ENCODE measurements around the gene CASZ1.

Gene CASZ1

DNA sequence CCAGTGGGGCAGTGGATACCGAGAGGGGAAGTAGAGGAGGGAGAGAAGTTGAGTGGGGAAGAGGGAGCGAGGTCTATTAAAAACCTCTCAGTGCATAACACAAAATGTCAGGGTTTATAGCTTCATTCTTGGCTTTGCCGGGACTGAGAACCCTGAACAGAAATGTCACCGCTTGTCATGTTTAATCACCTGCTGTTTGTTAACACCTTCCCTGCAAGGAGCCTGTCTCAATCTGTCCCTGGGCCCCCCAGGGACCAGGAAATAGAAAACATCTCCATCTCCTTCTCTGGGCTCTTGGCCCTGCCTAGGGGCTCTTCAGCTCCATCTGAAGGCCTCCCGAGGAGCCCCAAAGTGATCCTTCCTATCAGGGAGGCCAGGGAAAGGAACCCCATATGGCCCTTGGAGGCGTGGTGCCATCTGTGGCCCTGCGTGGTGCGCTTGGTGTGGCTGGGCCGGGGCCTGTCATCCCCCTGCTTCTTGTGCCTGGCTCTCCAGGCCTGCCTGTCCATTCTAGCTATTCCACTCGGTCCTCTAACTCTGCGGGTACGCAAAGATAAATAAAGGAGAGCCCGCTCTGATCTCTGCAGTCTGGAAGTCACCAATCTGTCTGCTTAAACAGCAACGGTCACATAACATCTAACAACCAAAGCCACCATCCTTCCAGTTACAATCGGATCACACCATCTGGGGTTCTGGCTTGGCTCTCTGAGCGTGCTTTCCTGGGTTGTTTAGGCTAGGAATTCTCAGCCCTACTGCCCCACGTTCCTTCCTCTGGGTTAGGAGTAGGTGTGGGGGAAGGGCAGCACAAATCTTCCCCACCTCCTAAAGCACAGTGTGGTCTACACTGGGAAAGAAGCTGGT lies 113.8 kb downstream of the CASZ1 start:
- peak overlapping the region in 3 of 21 experiments; percentile 11 to 37 (median 20) for H3K27ac ChIP-seq
- no peak overlapping the region for H3K4me3 ChIP-seq

DNA sequence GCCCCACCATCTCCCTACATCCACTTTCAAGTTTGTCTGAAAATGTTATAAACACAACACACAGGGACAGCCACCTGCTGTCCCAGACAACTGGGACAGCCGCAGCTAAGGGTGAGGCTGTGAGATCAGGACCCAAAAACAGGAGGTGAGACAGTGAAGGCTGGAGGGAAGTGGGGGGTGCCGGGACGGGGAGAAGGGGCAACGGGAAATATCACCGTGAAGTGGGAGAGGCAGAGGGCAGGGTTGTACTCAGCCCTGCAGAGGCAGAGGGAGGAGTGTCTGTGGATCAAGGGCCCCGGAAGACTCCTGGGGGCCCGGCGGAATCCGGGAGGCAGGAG lies 114.4 kb downstream of the CASZ1 start:
- Histone ChIP-seq H3K4me3 (no peak overlapping the region), H3K27ac (peak overlapping the region in 2 of 21 experiments; percentile 20 to 37)

DNA sequence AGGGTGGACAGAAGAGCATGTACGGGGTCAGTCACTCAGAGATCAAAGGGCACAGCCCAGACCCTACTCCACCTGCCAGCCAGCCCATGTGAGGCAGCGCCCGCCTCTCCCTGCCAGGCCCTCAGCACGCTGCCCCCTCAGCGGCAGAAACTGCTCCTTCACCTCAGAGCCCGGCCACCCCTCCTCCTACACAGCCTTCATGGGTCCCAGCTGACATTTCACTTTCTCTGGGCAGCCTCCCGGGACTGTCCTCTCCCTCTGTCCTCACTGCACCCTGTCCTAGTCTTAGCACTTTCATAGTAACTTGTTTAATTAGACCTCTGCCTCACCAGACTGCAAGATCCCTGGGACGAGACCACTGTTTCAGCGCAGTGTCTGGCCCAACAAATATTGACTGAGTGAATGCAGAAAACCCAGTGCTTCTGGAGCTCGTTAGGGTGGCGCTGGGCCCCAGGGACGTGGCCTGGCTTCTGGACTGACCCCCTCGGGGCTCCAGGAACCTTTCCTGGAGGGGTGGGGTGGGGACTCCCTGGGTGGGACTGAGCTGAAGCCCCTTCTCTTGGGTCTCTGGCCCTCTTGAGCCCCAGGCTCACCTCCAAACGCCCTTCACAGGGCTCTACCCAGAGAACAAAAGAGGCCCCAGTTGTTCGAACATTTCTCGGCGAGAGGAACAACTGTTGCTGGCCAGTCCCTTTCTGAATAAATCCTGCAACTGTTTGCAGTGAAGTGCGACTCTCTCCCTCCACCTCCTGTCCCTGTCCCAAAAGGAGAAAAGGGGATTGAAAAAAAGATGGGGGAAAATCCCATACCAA lies 114.9 kb downstream of the CASZ1 start:
- Histone ChIP-seq H3K4me3 (no peak overlapping the region), H3K27ac (peak overlapping the region in 4 of 21 experiments; percentile 10 to 55 (median 28))

DNA sequence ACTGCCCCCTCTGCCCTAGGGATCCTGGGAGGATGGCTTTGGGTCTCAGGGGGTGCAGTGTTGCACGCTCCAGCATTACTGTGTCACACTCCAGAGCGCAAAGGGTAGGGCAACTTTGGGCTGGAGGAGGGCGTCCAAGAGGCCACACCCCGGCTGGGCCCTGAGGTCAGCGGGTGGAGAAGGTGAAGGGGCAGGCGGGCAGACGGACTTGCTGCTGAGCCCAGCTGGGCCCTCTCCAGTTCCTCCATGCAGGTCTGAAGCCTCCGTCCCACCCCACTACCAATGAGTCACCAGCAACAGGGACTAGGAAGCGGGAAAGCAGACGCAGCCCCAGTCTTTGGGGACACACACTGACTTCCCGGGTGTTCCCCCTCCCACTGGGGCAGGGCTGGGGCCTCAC lies 116.0 kb downstream of the CASZ1 start:
- peak overlapping the region in 1 of 21 experiments; percentile 27 for H3K27ac ChIP-seq
- no peak overlapping the region for H3K4me3 ChIP-seq

DNA sequence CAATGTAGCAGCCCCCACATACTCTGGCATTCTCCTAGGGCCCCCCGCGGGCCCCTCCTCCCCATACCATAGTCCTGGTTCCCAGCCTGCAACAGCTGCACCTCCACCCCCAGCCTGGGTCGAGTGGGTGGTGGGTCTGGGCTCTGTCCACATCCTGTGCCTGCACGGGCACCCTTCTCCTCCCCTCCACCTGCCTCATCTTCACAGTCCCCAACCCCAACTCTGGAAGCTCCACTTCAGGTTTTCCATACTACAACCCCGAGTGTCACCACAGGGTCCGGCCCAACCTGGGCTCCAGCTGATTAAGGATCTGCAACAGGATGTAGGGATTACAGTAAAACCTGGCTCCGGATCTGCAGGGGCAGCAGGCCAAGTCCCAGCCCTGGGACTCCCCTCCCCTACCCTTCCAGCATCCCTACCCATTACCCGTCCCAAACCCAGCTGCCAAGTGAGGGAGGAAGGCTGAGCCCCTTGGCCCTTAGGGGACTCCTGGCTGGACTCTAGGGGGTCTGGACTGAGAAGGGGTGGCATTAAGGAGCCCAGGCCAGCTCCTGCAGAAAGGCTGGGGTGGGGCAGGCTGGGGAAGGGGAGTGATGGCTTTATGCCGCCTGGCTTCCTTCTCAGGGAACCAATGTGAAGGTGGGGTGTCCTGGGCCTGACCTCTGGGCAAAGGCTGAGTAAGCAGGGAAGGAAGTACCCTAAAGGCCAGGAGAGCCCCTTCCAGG lies 116.8 kb downstream of the CASZ1 start:
- peak overlapping the region in 4 of 21 experiments; percentile 2 to 35 (median 28) for H3K27ac ChIP-seq
- no peak overlapping the region for H3K4me3 ChIP-seq

DNA sequence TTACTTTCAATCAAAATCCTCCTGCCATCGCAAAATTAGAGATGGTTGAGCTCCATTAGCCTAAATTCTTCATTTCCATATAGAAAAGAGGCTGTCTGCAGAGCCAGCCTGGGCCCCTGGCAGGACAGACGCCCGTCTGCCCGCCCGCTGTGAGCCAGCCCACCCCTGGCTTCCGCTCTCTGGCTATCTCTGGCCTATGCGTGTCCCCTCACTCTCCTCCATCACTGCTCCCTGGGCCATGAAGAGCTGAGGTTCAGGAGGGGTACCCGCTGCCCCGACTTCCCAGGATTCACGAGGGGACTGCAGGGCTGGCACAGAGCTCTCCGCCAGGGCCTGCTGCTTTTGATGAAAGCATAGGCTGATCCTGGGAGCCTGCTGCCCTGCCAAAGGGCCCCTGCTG lies 117.6 kb downstream of the CASZ1 start:
- Histone ChIP-seq H3K27ac (peak overlapping the region in 2 of 21 experiments; percentile 2 to 30), H3K4me3 (no peak overlapping the region)

DNA sequence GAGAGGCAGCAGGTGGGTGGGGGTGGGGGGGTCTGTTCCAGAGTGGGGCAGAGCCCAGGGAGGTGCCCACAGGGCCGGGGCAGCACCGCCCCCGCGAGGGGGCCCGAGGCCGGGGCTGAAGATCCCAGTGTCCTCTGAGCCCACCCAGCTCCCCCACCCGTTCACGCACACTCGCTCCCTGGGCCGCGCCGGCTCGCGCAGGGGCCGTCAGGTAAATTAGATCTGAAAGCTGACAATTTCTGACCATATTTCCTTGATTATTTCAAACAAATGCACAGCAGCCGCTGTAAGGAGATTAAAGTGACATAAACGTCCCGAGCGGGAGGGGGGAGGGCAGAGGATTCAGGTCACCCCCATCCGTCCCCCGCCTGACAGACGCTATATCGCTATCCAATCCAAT lies 118.0 kb downstream of the CASZ1 start:
- H3K4me3 ChIP-seq: no peak overlapping the region
- H3K27ac ChIP-seq: no peak overlapping the region

DNA sequence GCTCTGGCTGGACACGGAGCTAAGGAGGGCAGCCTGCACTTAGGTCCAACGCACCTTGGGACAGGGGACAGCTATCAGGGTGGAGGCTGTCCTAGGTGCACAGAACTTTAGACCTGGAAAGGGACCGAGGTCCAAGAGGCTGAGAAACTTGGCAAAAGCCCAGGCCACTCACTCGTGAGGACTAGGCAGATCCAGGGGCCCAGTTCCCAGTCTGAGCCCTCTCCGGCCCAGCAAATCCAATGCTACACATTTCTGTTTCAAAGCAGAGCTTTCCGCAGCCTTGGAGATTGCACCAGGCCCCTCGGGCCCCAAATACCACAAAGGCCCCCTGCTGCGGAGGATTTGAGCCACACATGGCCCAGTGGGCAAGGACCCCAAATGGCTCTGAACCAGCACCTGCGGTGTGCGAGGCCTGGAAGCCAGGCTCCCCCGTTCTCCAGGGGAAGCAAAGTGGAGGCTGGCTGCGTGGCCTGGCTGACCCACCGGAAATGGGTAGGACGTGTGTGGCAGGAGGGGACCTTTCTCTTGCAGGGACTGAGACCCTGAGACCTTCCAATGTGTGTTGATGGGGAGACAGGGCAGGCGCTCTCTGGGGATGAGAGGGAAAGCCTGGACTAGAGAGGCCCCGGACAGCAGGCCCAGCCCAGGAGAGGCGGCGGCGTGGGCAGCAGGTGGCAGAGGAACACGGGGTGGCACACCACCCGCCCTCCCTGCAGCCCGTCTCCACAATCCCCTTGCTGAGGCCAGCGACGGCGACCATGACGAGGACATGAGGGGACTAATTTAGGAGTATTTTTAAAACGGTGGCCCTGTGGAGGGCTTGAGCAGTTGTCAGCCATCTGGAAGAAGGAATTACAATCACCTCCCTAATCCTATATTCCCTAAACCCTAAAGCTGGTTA lies 118.7 kb downstream of the CASZ1 start:
- no peak overlapping the region for H3K4me3 ChIP-seq
- peak overlapping the region in 3 of 21 experiments; percentile 46 to 61 (median 55) for H3K27ac ChIP-seq

DNA sequence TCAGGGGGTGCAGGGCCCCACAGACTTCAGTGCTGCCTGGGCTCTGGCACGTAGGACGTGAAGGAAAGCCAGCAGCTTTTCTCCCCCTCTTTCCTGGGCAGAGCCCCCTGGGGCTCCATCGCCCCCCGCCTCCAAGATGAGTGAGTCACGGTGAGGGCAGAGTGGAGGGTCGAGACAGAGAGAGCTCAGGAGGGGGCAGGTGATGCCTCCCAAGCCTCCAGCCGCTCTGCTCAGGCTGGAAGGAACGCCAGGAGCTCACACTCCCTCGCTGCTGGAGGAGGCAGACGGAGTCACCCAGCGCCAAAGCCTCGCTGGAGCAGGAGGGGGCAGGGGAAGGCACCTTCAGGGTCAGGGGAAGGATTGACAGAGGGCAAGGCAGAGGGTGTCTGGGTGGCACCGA lies 119.5 kb downstream of the CASZ1 start:
- H3K4me3 ChIP-seq: no peak overlapping the region
- peak overlapping the region in 3 of 21 experiments; percentile 46 to 61 (median 55) for H3K27ac ChIP-seq

DNA sequence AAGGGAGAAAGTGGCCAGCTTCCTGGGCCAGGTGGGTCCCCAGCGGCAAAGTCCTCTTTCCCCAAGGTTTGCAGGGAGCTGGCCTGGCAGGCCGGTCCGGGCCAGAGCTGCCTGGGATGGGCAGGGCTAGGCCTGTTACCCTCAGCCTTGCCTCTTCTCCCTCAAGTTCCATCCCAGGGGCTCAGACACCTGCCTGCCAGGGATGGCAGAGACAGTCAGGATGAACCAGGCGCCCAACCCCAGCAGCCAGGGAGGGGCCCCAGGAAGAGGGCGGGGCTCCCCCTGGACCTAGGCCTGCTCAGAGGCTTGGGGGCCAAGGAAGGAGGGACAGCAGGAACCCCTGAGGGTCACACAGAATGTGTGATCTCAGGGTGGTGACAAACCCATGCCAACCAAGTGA lies 120.6 kb downstream of the CASZ1 start:
- Histone ChIP-seq H3K27ac (peak overlapping the region in 1 of 21 experiments; percentile 24), H3K4me3 (no peak overlapping the region)

DNA sequence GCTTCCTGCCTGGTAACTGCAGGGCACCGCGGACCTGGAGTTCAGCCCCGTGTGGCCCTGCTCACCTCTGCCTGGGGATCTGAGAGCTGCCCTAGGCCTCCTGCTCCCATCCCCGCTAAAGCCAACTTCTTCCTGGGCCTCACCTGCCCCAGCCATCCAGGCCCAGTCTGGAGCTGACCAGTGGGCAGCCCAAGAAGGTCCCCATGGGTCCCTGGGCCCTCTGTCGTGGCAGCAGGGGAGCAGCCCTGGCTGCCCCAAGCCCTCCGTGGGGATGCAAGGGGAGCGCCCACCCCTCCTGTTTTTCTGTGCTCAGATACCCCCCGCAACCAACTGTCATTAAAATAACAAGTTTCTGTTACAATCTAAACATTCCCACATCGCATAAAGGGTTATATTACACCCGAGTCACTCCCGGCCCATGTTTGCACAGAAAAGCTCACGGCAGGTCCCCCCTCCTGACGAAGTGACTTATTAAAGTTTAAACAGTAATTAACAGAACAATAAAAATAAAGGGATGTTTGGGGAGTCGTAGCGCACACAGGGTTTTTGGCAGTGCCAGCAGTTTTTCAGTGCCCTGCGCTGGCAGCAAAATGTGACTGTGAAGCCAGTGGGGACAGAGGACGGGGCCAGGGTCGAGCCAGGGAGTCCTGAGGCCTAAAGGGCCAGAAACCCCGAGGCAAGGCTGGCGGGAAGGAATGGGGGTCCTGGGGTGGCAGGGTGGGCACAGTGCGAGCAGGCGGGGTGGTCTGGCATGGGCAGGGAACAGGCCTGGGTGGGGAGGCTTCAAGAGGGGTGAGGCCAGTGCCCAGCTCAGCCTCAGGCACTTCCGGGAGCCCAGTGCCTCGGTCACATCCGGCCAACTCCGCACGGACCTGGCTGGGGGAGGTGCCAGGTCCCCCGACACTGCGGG lies 121.5 kb downstream of the CASZ1 start:
- Histone ChIP-seq H3K27ac (peak overlapping the region in 1 of 21 experiments; percentile 24), H3K4me3 (no peak overlapping the region)

DNA sequence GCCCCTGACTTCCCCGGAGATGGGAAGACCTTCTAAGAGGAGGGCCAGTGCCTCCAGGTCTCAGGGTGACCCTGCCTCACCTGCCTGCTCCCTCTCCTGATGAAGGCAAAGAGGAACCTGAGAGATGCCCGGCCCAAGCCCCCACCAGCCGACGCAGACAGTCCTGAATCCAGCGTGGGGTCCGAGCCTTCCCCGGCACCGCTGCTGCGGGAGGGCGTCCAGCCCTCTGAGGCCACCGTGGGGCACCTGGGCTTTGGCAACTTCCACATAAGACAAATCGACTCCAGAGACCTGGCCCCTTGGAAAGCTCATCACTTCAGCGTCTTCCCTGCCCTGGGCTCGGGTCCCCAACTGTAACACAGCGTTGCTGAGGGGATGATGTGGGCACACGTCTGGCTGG lies 122.2 kb downstream of the CASZ1 start:
- H3K27ac ChIP-seq: no peak overlapping the region
- no peak overlapping the region for H3K4me3 ChIP-seq

DNA sequence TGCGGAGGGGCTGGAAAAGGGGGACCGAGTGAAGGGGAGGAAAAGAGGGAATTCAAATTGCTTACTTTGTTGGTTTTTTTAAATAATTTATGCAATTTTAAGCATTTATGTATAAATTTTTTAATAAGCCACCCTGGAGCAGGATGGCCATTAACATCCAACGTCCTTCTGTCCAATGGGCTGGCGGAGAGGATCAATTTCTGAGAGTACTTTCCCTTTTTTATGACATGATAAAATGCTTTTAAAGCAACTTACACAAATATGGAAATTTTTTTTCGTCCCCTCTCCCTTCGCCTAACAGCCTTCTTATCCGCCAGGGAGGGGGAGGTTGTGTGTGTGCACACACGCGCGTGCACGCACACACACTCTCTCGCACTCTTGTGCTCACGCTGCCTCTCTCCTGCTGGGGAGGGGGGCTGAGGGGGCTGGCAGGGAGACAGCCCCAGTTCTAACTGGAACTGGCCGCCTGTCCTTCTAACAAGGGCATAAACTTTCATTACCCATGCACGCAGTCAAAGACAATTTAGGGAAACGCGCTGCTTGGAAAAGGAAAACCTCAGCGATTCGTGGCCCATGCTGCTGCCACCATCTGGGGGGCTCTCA lies 123.2 kb downstream of the CASZ1 start:
- no peak overlapping the region for H3K4me3 ChIP-seq
- H3K27ac ChIP-seq: no peak overlapping the region

DNA sequence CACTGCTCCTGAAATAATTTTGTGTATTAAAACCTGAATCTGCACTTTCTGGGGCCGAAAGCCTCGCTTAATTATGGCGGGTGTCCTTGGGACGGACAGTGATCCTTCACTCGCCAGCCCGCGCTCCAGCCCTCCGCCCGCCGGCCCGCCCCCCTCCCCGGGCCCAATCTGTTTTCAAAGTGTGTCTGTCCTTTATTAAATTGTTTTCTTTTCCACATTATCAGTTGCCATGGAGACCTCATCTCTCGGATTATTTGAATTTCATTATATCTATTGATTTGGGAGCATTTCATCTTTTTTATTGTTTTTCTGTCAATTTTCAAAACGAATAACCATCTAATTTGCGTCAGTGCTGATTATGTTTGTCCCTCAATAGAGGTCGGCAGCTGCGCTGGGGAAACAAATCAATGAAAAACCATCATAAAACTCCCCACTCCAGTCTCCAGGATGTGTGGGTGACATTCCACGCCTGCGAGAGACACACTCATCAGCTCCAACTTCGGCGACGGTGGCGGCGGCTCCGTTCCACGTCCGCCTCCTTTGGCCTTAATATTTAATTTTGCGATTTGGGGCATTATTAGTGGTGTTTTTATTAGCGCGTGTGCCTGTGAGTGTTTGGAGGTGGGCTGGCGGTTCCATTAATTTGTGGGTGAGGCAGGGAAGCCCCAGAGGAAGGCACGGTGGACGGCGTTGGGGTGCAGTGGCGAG lies 123.9 kb downstream of the CASZ1 start:
- no peak overlapping the region for H3K4me3 ChIP-seq
- no peak overlapping the region for H3K27ac ChIP-seq

DNA sequence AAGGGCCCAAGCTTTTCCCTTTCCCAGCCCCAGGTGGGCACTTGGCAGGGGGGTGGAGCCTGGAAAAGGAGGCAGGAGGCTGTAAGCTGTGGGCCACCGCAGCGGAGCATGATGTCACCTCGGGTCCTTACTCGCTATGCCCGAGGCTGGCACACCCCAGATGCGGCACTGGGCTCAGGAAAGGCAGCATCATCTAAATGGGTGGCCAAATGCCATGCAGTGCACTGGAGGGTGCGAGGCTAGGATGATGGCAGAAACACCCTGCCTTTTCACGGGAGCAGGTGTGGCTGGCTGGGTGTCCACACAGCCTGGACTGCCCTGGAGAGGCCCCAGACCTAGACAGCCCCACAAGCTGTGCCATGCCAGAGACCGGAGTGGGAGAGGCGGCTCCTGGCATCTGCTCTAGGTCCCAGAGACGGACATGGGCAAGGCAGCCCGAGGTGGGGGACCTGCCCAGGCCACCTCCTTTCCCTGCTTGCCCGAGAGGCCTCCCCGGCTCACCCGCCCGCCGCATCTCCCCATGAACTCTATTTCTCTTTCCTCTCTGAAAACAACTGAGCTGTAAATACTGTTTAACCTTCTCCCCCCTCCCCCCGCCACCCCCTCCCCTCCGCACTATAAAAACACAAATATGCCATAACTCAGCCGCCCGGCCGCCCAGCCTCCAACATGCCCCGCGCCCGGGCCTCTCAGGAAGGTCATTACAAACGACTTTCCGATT lies 124.7 kb downstream of the CASZ1 start:
- H3K4me3 ChIP-seq: no peak overlapping the region
- peak overlapping the region in 1 of 21 experiments; percentile 7 for H3K27ac ChIP-seq

DNA sequence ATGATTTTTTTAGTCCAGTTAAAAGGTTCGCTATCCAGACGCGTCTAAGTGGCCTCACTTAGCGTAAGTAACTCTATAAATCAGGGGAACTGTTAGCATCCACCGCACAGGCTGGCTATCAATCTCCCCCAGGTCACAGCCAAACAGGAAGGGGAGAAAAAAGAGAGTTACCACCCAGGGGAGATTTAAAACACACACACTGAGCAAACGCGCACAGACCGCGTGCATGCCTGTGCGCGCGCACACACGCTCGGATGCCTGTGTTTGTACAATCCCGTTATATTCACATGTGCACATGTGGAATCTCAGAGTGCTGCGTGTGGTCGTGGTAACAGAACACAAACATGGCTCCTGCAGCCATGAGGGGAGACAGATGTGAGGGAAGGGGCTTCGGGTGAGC lies 125.4 kb downstream of the CASZ1 start:
- Histone ChIP-seq H3K4me3 (no peak overlapping the region), H3K27ac (no peak overlapping the region)

DNA sequence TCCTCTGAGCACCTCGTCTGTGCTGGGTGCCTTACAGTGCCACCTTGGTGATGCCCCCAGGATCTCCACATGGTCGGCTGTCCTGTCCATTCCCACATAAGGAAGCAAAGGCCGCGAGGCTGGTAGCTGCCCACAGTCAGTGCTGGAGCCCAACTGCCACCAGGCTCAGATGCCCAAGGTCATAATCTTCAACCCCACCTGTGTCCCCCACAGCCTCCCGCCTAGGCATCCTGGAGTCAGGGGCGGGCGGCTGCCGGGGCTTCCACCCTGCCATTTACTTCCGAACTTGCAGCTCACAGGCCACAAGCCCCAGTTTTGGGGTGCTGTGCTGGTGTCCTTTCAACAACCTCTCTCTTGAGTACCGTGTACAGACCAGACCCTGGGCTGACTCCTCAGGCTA lies 126.3 kb downstream of the CASZ1 start:
- Histone ChIP-seq H3K27ac (no peak overlapping the region), H3K4me3 (no peak overlapping the region)

Measured in skin epidermis (tissue), 12 donors.